NCI-H345 treated with DMSO at 0.1 percent for 48 hours (cell line): ENCODE results near the gene JARID2.
"Not testable (repeated sequence)": the region's sequence is repeated elsewhere in the genome, so short reads cannot be mapped to it uniquely, and the experiment has no call there.

Experiments
- DNase-seq: peaks from one replicate; lab custom pipeline; 2025; ENCODE audit not compliant: unreplicated experiment; lab: John Stamatoyannopoulos, UW

The JARID2 gene

DNA sequence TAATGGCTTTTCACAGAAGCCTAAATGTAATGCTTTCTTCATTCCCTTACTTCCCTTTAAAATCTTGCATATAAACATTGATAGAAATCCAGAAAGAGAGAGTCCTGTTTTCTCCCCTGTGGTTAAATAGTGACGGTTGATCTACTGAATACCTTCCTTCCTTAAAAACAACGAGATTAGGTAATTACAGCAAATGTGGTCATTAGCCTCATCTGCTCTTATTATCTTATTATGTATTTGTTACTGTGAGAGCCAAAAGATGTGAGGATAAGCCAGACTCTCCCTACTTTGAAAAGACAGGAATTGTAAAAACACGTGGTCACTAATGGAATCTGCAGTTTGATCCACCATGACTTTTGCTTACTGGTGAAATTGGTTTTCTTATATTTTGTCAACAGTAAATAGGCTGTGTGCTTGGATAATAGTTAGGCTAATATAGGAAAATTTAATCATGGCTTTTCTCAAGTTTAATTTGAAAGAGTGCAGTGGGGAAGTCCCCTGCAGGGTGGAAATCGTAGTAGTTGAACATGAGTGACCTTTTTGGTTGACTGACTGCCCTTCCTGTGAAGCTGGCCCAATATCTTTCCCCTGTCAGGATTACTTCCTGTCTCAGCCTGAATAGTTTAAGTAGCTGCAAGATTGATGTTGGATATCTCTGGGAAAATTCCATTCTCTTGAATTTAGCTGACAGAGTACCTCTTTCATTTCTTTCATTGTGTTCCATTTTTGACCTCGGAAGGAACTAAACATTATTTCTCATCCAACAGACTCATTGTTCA is 62.8 kb downstream of the JARID2 start:
- no peak for DNase-seq

DNA sequence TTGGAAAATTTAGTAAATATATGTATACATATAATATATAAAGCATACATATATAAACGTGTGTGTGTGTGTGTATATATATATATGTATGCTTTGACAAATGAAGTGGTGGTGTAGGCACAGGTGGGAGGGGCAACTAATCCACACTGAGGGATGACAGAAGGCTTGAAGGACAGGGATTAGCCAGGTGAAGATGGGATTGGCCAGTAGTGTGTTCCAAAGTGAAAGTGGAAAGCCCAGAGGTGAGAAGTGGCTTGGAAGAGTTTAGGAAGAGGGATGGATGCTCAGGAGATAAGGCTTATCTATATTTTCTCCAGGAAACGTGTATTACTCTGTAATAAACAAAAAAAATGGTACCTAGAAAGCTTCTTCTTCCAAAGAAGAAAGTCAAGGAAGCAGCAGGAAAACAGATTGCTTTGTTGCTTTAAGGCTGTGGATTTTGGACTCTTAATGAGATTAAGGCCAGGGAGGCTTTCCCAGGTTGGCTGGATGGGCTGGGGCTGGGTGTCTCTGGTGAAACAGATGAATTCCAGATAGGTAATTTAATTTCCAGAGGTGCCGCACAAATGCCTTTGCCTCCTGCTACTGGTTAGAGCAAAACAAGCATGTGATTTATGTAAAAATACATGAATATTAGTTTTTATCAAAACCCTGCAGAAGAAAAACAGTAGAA is 63.9 kb downstream of the JARID2 start:
- DNase-seq = no peak

DNA sequence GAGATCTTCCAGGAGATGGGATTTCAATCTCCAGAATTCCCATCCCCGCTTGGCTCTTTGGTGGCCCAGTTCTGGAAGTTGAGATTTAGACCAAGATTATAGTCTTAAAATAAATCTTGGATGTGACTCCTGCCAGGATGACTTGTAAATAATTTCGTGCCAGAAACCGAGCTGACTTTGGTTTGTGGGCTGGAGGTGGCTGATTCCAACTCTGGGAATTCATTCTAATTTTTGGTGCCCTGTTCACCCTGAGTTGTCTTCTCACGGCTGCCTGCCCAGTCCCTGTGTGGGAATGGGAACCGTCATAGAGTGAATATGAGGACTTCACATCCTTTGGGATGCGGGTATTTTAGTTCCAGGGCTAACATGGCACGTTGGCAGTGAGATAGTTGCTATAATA is 64.8 kb downstream of the JARID2 start:
- DNase-seq = no peak

DNA sequence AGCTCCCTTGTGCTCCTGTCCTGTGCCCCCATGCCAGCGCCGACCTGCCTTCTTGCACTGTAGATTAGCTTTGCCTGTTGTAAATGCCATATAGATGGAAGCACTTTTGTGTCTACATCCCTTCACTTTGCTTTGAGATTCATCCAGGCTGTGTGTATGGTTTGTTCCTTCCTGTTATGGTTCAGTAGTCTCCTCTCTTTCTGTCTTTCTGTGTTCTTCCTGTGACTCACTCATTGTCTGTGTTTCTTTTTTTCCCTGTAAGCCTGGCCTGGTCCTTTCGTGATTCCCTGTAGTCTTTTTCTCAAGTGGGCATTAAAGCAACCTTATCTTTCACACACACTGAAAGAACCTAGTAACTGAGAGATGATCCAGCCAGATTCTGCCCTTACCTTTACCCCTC is 66.6 kb downstream of the JARID2 start:
- no peak for DNase-seq

DNA sequence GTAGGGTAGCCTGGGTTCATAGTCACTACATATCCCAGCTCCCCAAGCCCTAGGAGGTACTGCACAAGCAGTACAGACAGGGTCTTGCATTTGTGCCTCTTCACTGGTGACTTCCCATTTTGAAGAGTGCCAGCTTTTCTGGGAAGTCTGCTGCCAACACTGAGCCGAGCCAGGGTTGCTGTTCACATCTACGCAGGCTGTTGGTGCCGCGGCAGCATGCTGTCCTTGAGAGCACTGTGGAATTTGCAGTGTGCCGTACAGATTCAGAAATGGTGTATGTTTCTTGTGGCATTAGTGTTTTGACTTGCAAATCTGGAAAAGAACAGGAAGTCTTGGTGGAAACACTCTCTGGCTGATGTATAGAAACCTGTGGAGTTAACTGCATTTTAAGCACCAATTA is 67.5 kb downstream of the JARID2 start:
- DNase-seq = no peak

DNA sequence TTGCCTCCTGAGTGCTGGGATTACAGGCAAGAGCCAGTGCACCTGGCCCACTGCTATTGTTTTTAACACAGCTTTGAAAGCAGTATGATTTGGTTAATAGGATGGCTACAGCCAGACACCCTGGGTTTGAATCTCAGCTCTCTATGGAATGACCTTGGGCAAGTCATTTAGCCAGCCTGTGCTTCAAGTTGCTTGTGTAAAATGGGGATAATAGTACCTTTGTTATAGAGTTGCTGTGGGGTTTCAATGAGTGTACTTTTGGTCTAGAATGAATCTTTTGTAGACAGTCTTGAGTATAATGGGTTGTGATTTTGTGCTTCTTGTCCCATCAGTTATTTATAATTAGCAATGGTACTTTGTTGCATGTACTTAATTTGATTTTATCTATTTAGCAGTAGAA is 70.9 kb downstream of the JARID2 start:
- no peak for DNase-seq

DNA sequence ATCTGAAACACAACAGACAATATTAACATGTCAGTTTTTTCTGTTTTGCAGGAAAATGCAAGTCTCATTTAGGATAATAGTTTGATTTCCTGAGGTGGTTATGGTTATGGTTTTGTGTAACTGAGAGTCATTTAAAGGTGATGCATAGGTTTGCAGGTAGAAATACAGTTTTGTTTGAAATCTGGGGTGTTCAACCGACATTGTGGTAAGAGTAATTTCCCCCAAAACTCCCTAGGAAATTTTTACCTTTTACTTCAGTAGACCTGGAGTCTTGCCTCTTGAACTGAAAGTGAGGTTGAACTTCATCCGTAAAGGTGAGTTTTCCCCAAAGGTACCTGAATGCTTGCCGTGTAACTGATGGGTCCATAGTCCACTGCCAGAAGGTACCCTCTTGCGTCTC is 71.4 kb downstream of the JARID2 start:
- no peak for DNase-seq

DNA sequence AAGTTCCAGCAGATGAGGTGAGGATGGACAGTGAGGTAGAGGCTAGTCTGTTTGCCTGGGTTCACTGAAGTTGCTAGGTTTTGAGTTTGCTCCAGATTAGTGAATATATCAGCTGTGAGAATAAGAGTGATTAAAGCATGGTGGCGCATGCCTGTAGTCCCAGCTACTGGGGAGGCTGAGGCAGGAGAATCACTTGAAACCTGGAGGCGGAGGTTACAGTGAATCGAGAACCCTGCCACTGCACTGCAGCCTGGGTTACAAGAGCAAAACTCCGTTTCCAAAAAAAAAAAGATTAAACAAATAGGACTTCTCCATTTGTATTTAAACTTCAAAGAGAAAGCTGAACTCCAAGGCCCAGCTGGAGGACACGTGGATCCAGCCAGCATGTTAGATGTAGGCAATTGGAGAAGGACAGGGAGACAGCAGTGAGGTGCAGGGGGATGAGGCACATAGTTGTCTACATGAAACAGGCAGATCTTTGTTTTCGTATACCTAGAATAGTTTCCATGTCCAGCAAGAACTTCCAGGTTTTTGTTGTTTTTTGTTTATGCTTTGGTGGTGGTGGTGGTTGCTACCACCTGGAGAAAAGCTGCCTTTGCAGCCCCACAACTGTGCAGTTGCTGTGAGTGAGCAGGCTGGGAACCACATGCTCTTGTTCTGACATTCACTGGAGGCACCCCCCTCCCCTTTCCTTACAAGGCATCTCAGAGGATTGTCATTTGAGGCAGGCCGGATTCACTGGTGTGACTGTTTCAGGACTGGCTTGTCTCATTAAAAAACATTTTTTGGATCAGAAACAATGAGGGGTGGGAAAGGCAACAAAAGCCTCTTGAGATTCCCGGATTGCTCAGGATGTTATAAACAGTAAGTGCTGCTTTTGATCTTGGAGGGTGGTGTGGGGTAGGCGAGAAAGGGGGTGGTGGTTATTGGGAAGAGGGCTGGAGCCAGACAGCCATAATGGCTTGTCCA is 72.3 kb downstream of the JARID2 start:
- no peak for DNase-seq

DNA sequence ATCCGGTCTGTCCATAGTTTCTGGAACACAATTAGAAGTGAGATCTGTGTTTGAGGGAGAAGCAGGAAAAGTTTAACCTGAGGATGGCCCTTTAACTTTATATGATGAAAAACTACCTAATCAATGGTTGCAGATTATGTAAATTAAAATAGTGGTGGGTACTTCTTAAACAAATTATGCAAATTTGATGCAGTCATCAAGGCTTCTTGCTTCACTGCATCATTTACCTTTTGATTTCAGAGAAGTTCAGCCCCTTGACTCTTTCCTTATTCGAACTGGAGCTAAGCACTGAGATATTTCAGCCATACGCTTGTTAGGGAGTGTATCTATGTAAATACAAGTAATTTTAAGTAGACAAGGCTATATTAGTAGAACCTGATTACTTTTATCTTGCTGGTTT is 73.8 kb downstream of the JARID2 start:
- DNase-seq = no peak

DNA sequence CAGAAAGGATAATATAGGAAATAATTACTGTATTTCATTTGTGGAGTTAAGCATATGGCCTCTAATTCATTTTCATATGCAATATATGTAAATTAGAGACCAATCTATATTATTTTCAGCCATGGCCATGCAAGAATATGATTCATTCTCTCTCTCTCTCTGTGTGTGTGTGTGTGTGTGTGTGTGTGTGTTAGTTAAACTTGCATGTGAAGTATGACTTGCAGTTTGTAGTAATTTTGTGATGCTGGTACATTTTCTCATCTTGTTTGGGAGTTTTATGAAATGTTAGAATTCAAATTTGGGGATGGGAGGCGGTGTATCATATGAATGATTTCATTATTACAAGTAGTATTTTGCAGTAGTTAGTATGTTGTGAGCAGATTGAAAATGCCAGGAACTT is 74.8 kb downstream of the JARID2 start:
- no peak for DNase-seq

DNA sequence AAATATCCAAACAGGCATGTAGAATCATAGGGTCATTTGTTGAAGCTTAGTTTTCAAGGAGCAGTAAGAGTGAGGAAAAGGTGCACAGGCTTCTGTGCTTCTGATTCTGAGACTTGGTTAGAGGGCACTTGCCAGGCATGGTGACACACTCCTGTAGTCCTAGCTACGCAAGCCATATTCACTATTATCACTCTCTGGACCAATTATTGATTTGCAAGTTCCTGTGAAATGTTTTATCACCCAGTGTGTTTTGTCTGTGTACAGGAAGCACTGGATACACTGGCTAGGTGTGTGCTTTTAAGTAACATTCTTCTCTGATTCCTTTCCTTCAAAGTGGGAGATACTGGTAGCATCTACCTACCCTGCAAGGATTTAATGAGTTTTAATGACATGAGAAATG is 76.3 kb downstream of the JARID2 start:
- no peak for DNase-seq

DNA sequence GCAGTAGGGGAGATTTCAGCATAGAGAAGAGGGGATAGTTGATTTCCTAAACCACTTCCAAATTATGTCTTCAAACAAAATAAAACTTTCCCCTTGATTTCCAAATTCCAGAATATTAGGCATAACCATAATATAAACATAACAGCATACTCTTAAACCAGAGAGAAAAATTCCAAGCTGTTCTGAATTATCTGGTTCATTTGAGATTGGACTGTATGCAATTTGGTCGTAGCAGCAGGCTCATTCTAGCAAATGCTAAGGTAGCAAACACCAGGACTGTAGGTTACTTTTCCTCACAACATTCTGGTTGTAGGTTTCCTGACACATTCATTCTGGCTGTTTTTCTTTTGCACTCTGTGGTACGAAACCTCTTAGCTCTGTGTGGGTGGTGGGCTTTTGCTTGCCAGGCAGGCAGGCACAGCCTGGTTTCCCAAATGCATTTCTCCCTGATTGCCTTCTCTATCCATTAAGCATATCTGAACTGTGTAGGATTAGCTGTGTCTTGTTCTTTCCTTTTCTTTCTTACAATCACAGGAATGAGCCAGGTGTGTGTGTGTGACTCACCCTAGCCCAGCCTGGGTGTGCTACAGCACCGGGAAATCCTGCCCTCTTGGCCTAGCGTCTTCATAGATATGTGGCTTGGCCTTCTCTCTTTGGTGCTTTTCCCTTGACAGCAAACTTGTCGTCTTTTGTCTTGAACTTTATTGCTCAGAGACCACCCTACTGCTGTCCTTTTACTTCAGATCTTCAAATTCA is 77.1 kb downstream of the JARID2 start:
- no peak for DNase-seq

DNA sequence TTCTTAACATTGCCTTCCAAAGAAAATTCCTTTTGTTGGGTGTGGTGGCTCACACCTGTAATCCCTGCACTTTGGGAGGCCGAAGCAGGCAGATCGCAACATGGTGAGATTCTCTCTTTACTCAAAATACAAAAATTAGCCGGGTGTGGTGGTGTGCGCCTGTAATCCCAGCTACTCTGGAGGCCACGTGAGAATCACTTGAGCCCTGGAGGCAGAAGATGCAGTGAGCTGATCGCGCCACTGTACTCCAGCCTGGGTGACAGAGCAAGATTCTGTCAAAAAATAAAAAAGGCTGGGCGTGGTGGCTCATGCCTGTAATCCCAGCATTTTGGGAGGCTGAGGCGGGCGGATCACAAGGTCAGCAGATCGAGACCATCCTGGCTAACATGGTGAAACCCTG is 77.7 kb downstream of the JARID2 start:
- not testable (repeated sequence) for DNase-seq

DNA sequence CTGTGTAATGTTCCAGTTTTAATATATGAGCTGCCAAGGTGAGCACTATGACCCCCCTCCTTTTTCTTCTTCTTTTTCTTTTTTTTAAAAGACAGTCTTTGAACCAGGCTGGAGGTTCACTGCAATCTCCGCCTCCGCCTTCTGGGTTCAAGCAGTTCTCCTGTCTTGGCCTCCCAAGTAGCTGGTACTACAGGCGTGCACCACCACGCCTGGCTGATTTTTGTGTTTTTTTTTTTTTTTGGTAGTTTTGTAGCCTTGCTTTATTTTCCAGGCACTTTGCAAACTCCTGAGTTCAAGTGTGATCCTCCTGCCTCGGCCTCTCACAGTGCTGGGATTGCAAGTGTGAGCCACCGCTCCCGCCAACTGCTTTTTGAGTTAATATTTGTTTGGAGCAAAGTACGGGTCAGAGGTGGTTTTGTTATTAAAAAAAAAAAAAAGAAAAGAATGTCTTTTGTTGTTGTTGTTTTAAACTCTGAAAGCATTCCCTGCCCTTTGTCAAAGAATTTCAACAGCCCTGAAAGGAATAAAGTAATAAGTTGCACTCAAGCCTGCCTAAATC is 78.6 kb downstream of the JARID2 start:
- DNase-seq = no peak

DNA sequence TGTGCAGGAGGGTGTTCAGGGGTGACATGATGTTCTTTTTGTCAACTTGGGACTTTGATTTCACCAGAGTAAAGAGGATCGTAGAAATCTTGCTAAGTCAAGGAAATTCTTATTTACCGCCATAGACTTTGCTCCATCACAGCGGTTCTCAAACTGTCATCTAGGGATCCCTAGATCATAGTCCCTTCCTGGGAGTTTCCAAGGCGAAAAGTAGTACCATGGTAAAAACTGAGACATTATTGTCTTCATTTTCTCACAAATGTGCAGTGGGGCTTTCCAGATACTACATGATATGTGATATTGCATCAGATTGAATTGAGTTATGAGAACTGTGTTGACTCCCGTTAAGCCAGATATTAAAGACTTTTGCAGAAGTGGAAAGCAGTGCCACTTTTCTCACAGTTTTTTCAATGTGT is 79.7 kb downstream of the JARID2 start:
- no peak for DNase-seq

DNA sequence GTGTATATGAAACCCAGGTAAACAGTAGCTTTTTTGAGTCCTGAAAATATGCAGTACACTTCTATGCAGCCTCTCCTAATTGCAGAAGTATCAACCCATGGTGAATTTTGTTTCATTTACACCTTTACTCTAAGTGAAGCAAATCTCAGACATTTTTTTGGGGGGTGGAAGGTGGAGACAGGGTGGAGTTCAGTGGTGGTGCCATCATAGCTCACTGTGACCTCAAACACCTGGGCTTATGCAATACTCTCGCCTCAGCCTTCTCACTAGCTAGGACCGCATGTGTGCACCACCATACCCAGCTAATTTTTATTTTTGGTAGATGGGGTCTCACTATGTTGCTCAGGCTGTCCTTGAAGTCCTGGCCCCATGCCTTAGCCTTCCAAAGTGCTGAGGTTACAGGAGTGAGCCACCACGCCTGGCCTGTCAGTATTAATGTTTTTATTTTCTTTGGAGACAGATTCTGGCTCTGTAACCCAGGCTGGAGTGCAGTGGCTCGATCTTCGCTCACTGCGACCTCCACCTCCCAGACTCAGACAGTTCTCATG is 80.3 kb downstream of the JARID2 start:
- no peak for DNase-seq

DNA sequence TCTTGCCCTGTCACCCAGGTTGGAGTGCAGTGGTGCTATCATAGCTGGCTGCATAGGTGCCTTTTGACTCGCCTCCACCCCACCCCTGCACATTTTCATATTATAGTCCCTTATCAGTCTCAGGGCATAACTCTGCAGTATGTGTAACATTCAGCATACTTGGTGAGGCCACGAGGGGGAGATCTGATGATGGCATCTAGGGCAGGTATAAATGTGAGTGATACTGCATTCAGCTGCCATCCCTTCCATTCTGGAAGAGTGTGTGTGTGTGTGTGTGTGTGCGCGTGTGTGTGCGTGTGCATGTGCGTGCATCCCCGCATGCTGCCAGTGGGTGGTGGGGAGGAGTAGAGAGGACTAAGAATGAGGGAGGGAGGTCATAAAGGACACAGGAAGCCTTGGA is 81.4 kb downstream of the JARID2 start:
- DNase-seq = no peak

DNA sequence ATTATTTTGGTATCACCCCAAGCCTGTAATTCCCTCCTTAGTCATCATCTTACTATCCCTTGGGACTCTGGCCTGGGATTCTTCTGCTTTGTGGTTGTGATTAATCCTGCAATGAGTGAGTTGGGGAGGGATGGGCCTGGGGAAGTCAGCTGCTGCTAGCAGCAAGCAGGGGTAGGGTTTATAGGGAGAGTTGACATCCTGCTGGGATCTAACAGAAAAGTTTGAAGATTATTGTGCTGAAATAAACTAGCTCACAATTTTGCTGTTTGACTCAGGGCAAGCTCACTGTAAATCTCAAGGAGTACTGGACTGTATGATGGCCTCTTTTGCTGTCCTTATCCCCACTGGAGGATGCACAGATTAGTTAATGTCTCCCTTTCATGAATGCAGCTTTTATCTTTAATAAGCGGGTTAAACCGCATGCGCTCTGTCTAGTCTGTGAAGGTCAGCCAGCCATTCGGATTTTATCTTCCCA is 83.4 kb downstream of the JARID2 start:
- DNase-seq = no peak

DNA sequence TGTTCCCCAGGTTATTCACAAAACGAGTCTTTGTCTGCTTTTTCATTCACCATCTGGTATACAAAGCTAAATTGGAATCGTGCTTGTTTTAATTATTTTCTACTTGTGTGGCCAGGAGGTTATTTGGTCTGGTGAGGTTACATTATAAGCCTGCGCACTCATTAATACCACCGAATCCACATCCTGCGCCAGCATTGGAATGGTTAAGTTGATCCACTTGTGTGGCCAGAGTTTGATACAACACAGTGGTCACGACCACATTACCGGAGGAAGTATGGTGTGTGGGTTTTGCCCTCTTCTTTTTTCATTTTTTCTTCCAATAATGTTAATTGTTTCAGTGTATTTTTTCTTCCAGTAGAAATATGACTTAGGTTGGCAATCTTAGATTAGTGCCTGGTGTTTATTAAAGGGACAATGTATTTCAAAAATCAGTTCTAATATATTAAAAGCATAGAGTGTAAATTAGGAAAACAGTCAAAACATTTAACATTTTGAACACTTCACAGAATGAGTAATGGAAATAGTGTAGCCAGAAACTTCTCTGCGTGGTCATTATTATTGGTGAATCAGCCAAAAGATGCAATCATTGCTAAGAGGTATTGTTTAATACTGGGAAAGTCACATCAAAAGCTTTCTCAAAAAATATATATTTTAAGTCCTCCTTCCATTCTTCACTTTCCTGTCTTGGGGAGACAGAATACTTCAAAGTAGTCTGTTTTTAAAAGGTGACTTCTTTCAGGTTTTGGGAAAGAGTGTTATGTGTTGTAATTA is 84.5 kb downstream of the JARID2 start:
- no peak for DNase-seq
